PC-3 (cell line): ENCODE data around the gene TMTC2. TPM values are rescaled to one million over a fixed set of nuclear protein-coding genes. Genes with fewer than 3 reads are reported as not detected.

ENCODE experiments used
- ATAC-seq: fragments of 200-7000 bp; cut with Tn5 transposase; 2 replicates; pipeline ENCODE4 v1.9.1; 2020; ENCODE audit warnings: mild to moderate bottlenecking, moderate library complexity
- BruUV-seq: library from RNA; stranded (reverse); fragments of 400-500 nt; replicated peaks from 2 replicates; lab custom pipeline; 2021; lab: Mats Ljungman, UMichigan
- CTCF ChIA-PET: fragments of 300-600 bp; sonication (Branson Sonifier 250); formaldehyde crosslinking; loops from one replicate; lab custom pipeline; 2022; ENCODE audit warnings: antibody characterized with exemption; lab: Charles Lee
- POLR2A ChIA-PET: fragments of 300-600 bp; sonication (Branson Sonifier 250); formaldehyde crosslinking; loops from one replicate; lab custom pipeline; 2022; ENCODE audit warnings: antibody characterized with exemption; ENCODE audit not compliant: unreplicated experiment; lab: Charles Lee
- DNase-seq: peaks from one replicate; pipeline ENCODE4 v3.0.0-alpha.2; 2015
- H2AFZ ChIP-seq: fragments of 300-600 bp; sonication (generic); 2 replicates; pipeline ENCODE4 v1.6.0; 2016; ENCODE audit warnings: antibody characterized with exemption, low read length
- H3F3A ChIP-seq: fragments of 300-600 bp; sonication (generic); one replicate; pipeline ENCODE4 v1.6.0; 2017; ENCODE audit warnings: antibody characterized with exemption, low read length, control low read depth, mild to moderate bottlenecking; ENCODE audit not compliant: unreplicated experiment
- H3K27ac ChIP-seq: fragments of 300-600 bp; sonication (generic); 2 replicates; pipeline ENCODE4 v1.5.1; 2016; ENCODE audit warnings: mild to moderate bottlenecking, low read length
- H3K27me3 ChIP-seq: fragments of 300-600 bp; sonication (generic); 2 replicates; pipeline ENCODE4 v1.6.1; 2016; ENCODE audit warnings: low read length, mixed read lengths
- H3K36me3 ChIP-seq: fragments of 300-600 bp; sonication (generic); 2 replicates; pipeline ENCODE4 v1.6.1; 2016; ENCODE audit warnings: low read depth, mixed run types, low read length, mixed read lengths
- H3K4me1 ChIP-seq: fragments of 300-600 bp; sonication (generic); 2 replicates; pipeline ENCODE4 v1.5.1; 2016; ENCODE audit warnings: low read length; ENCODE audit not compliant: insufficient read depth
- H3K4me2 ChIP-seq: fragments of 300-600 bp; sonication (generic); 2 replicates; pipeline ENCODE4 v1.6.0; 2016; ENCODE audit warnings: low read length
- H3K4me3 ChIP-seq: fragments of 300-600 bp; sonication (generic); 2 replicates; pipeline ENCODE4 v1.5.1; 2016; ENCODE audit warnings: mild to moderate bottlenecking, low read length, mixed read lengths
- H3K79me2 ChIP-seq: fragments of 300-600 bp; sonication (generic); 2 replicates; pipeline ENCODE4 v1.6.1; 2017; ENCODE audit warnings: low read length, mixed read lengths
- H3K9ac ChIP-seq: fragments of 300-600 bp; sonication (generic); 2 replicates; pipeline ENCODE4 v1.6.0; 2016; ENCODE audit warnings: mild to moderate bottlenecking, low read length
- H3K9me2 ChIP-seq: fragments of 300-600 bp; sonication (generic); replicated peaks from 2 replicates; pipeline ENCODE4 v1.6.1; 2016; ENCODE audit warnings: mixed run types, low read length, mixed read lengths
- H3K9me3 ChIP-seq: fragments of 300-600 bp; sonication (generic); 2 replicates; pipeline ENCODE4 v1.6.1; 2016; ENCODE audit warnings: low read length, mixed read lengths
- H4K20me1 ChIP-seq: fragments of 300-600 bp; sonication (generic); 2 replicates; pipeline ENCODE4 v1.6.1; 2016; ENCODE audit warnings: low read length, mixed read lengths
- EZH2 ChIP-seq: fragments of 300-600 bp; sonication (generic); IDR thresholded peaks from one replicate; pipeline ENCODE4 v1.6.1; 2017; ENCODE audit warnings: antibody characterized with exemption, mild to moderate bottlenecking, low read length; ENCODE audit not compliant: unreplicated experiment
- EZH2phosphoT487 ChIP-seq: fragments of 300-600 bp; sonication (generic); IDR thresholded peaks from 2 replicates; pipeline ENCODE4 v1.6.1; 2018; ENCODE audit warnings: mild to moderate bottlenecking, antibody characterized with exemption, low read length, borderline replicate concordance
- intact Hi-C: fragments of 100-400 bp; cut with micrococcal nuclease; formaldehyde crosslinking; loops from 2 replicates; pipeline ENCODE4 v1.9.0; 2023
- total RNA-seq: library from RNA; depleted of rRNA; stranded (reverse); fragments of >200 nt; gene quantifications from 2 replicates; pipeline ENCODE4 v1.2.3, GENCODE V29; 2014
- TF ChIP-seq, protein P1 (sequence below): fragments of 300-600 bp; sonication (generic); conservative IDR thresholded peaks from 2 replicates; pipeline ENCODE4 v1.5.1; 2017; ENCODE audit warnings: antibody characterized with exemption, low read depth, mild to moderate bottlenecking, low read length

The TMTC2 gene
- total RNA-seq, 1 experiment from 2014 or later, result 10.7 TPM

- no peaks in the 10 kb centered on the region for H3K36me3 ChIP-seq
- TF ChIP-seq, protein P1, sequence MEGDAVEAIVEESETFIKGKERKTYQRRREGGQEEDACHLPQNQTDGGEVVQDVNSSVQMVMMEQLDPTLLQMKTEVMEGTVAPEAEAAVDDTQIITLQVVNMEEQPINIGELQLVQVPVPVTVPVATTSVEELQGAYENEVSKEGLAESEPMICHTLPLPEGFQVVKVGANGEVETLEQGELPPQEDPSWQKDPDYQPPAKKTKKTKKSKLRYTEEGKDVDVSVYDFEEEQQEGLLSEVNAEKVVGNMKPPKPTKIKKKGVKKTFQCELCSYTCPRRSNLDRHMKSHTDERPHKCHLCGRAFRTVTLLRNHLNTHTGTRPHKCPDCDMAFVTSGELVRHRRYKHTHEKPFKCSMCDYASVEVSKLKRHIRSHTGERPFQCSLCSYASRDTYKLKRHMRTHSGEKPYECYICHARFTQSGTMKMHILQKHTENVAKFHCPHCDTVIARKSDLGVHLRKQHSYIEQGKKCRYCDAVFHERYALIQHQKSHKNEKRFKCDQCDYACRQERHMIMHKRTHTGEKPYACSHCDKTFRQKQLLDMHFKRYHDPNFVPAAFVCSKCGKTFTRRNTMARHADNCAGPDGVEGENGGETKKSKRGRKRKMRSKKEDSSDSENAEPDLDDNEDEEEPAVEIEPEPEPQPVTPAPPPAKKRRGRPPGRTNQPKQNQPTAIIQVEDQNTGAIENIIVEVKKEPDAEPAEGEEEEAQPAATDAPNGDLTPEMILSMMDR, result no peak
- no peak for TF ChIP-seq EZH2phosphoT487
- no peak for TF ChIP-seq EZH2
- H3K4me1 ChIP-seq, result peaks cover 28% of the 10 kb centered on the region
- H4K20me1 ChIP-seq, result no peaks in the 10 kb centered on the region
- H3F3A ChIP-seq, result no peaks in the 10 kb centered on the region
- no peak overlapping the region for H3K4me2 ChIP-seq
- no peaks in the 10 kb centered on the region for H3K9me3 ChIP-seq
- H3K27me3 ChIP-seq, result no peaks in the 10 kb centered on the region
- H3K9me2 ChIP-seq, result no peaks in the 10 kb centered on the region
- no peak overlapping the region for H2AFZ ChIP-seq
- no peak for ATAC-seq
- H3K4me3 ChIP-seq, result no peak overlapping the region
- no peaks in the 10 kb centered on the region for H3K79me2 ChIP-seq
- intact Hi-C loops, result no loop called here
- no peak overlapping the region for H3K9ac ChIP-seq
- ChIA-PET POLR2A (no interaction called here), CTCF (no interaction called here)
- no TSS peak for BruUV-seq
- DNase-seq, result no peak
- no peak overlapping the region for H3K27ac ChIP-seq
These were observed 13.0 kb upstream of the TMTC2 start for GRCh38 chr12:82673698-82674097.

- Histone ChIP-seq H2AFZ (no peak overlapping the region), H3K27me3 (no peaks in the 10 kb centered on the region), H3K4me2 (no peak overlapping the region), H3K36me3 (no peaks in the 10 kb centered on the region), H3K9ac (no peak overlapping the region), H3K4me3 (no peak overlapping the region), H4K20me1 (no peaks in the 10 kb centered on the region), H3K9me3 (no peaks in the 10 kb centered on the region), H3F3A (no peaks in the 10 kb centered on the region), H3K9me2 (no peaks in the 10 kb centered on the region), H3K79me2 (no peaks in the 10 kb centered on the region), H3K27ac (no peak overlapping the region), H3K4me1 (peaks cover 28% of the 10 kb centered on the region)
- ChIA-PET POLR2A (no interaction called here), CTCF (no interaction called here)
- DNase-seq (no peak), ATAC-seq (no peak)
- TF ChIP-seq EZH2phosphoT487 (no peak), EZH2 (no peak)
- TF ChIP-seq, protein P1, result no peak
- intact Hi-C loops, result no loop called here
- BruUV-seq, result no TSS peak
These were observed 11.5 kb upstream of the TMTC2 start for GRCh38 chr12:82675246-82675645.

DNA sequence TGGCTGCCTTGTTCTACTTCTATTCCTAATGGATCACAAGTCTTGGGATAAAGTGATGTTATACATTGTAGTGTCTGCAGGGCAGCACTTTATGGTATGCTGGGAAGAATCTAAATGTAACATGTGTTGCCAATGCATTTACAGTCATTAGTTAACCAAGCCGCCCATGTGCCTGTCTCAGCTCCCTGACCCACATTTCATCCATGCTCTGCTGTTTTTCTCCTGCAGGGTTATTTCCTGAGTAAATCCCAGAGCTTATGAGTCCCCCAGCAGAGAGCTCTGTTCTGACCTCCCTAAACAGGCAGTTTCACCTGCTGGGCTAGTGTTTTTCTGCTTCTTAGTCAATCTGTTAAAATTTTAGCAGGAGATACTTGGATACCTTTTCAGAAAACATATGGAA lies 4.4 kb upstream of the TMTC2 start:
- peak overlapping the region; percentile 23; the same call in 1 of the 2 replicates for H3K4me3 ChIP-seq
- no peaks in the 10 kb centered on the region for H3K9me3 ChIP-seq
- DNase-seq (peak; percentile 30), ATAC-seq (no peak)
- peak overlapping the region; percentile 72 for H3K4me2 ChIP-seq
- H3K9ac ChIP-seq, result peak overlapping the region; percentile 41; the same call in 1 of the 2 replicates
- H3K36me3 ChIP-seq, result no peaks in the 10 kb centered on the region
- H3K27ac ChIP-seq, result peak overlapping the region; percentile 78
- H3K9me2 ChIP-seq, result no peaks in the 10 kb centered on the region
- no peaks in the 10 kb centered on the region for H4K20me1 ChIP-seq
- H2AFZ ChIP-seq, result peak overlapping the region; percentile 49
- intact Hi-C loops, result loop anchor here (2.0 to 10.0 kb wide), 3 partner anchors 156 to 1132 kb away; no protein-coding TSS in a partner anchor
- ChIA-PET CTCF (no interaction called here), POLR2A (no interaction called here)
- BruUV-seq, result no TSS peak
- peaks cover 31% of the 10 kb centered on the region for H3K4me1 ChIP-seq
- H3K27me3 ChIP-seq, result no peaks in the 10 kb centered on the region
- TF ChIP-seq EZH2phosphoT487 (no peak), EZH2 (no peak)
- TF ChIP-seq, protein P1, result no peak
- no peaks in the 10 kb centered on the region for H3K79me2 ChIP-seq
- no peaks in the 10 kb centered on the region for H3F3A ChIP-seq
